Neural cell (in vitro differentiated cells): ENCODE measurements around the gene CCDC85C. TPM values are rescaled to one million over a fixed set of nuclear protein-coding genes. Genes with fewer than 3 reads are reported as not detected.

ENCODE experiments used
- H2AFZ ChIP-seq: fragments of 200-600, 300-800 bp; sonication (generic), shearing (Covaris generic); 2 replicates; pipeline ENCODE4 v1.6.0; 2014; ENCODE audit warnings: low read depth, mild to moderate bottlenecking, antibody characterized with exemption, low read length, moderate library complexity
- H3F3A ChIP-seq: fragments of 200-600 bp; shearing (Covaris generic); 2 replicates; pipeline ENCODE4 v1.6.1; 2016; ENCODE audit warnings: mild to moderate bottlenecking, moderate library complexity, mixed read lengths, antibody characterized with exemption, low read length; ENCODE audit not compliant: insufficient read depth, poor library complexity, severe bottlenecking
- H3K27ac ChIP-seq: fragments of 200-600, 300-800 bp; sonication (generic), shearing (Covaris generic); 2 replicates; pipeline ENCODE4 v1.5.1; 2014; ENCODE audit warnings: mild to moderate bottlenecking, low read length, moderate library complexity
- H3K27me3 ChIP-seq: fragments of 300-800, 200-600 bp; sonication (generic), shearing (Covaris generic); 2 replicates; pipeline ENCODE4 v1.6.0; 2014; ENCODE audit warnings: mild to moderate bottlenecking, low read depth, low read length, moderate library complexity; ENCODE audit not compliant: insufficient read depth
- H3K36me3 ChIP-seq: fragments of 300-800, 200-600 bp; sonication (generic), shearing (Covaris generic); 2 replicates; pipeline ENCODE4 v1.5.1; 2014; ENCODE audit warnings: mild to moderate bottlenecking, antibody characterized with exemption, low read length, moderate library complexity; ENCODE audit not compliant: insufficient read depth
- H3K4me2 ChIP-seq: fragments of 300-800, 200-600 bp; sonication (generic), shearing (Covaris generic); 2 replicates; pipeline ENCODE4 v1.6.0; 2014; ENCODE audit warnings: mild to moderate bottlenecking, low read length
- H3K4me3 ChIP-seq: fragments of 300-800, 200-600 bp; sonication (generic), shearing (Covaris generic); 2 replicates; pipeline ENCODE4 v1.5.1; 2014; ENCODE audit warnings: mild to moderate bottlenecking, low read length, moderate library complexity
- H3K79me2 ChIP-seq: fragments of 200-600 bp; shearing (Covaris generic); replicated peaks from 2 replicates; pipeline ENCODE4 v1.6.0; 2014; ENCODE audit warnings: mild to moderate bottlenecking, low read length, moderate library complexity; ENCODE audit not compliant: insufficient read depth
- H3K9ac ChIP-seq: fragments of 300-800, 200-600 bp; sonication (generic), shearing (Covaris generic); 2 replicates; pipeline ENCODE4 v1.6.1; 2016; ENCODE audit warnings: mild to moderate bottlenecking, low read length, mixed read lengths
- H3K9me2 ChIP-seq: fragments of 200-600 bp; shearing (Covaris generic); 2 replicates; pipeline ENCODE4 v1.6.1; 2016; ENCODE audit warnings: mild to moderate bottlenecking, low read length, mixed read lengths; ENCODE audit not compliant: insufficient read depth
- H3K9me3 ChIP-seq: fragments of 200-600, 300-800 bp; sonication (generic), shearing (Covaris generic); 2 replicates; pipeline ENCODE4 v1.6.1; 2016; ENCODE audit warnings: mild to moderate bottlenecking, mixed run types, low read length, moderate library complexity, mixed read lengths
- H4K20me1 ChIP-seq: fragments of 200-600 bp; shearing (Covaris generic); 2 replicates; pipeline ENCODE4 v1.6.1; 2016; ENCODE audit warnings: mild to moderate bottlenecking, mixed run types; ENCODE audit not compliant: insufficient read depth
- EP300 ChIP-seq: fragments of 450-650 bp; conservative IDR thresholded peaks from 2 replicates; pipeline ENCODE4 v1.6.1; 2014; ENCODE audit warnings: antibody characterized with exemption, mild to moderate bottlenecking, moderate library complexity; ENCODE audit not compliant: poor library complexity, severe bottlenecking
- EZH2 ChIP-seq: fragments of 200-600, 300-800 bp; shearing (Covaris generic), sonication (generic); IDR thresholded peaks from 2 replicates; pipeline ENCODE4 v1.6.1; 2014; ENCODE audit warnings: antibody characterized with exemption, low read length, borderline replicate concordance, mild to moderate bottlenecking; ENCODE audit not compliant: insufficient read depth, poor library complexity, severe bottlenecking
- MXI1 ChIP-seq: fragments of 450-650 bp; conservative IDR thresholded peaks from 2 replicates; pipeline ENCODE4 v1.6.1; 2014; ENCODE audit warnings: antibody characterized with exemption, mild to moderate bottlenecking; ENCODE audit not compliant: poor library complexity, severe bottlenecking
- POLR2AphosphoS5 ChIP-seq: IDR thresholded peaks from 2 replicates; pipeline ENCODE4 v1.6.1; 2012
- RAD21 ChIP-seq: fragments of 450-650 bp; conservative IDR thresholded peaks from 2 replicates; pipeline ENCODE4 v1.6.1; 2014; ENCODE audit warnings: antibody characterized with exemption, mild to moderate bottlenecking, moderate library complexity
- SMC3 ChIP-seq: fragments of 450-650 bp; conservative IDR thresholded peaks from 2 replicates; pipeline ENCODE4 v1.6.1; 2014; ENCODE audit warnings: antibody characterized with exemption, mild to moderate bottlenecking, moderate library complexity; ENCODE audit not compliant: poor library complexity
- TAF1 ChIP-seq: IDR thresholded peaks from 2 replicates; pipeline ENCODE4 v1.6.1; 2012; ENCODE audit warnings: low read depth
- polyA plus RNA-seq: library from polyadenylated mRNA; depleted of rRNA; stranded (reverse); fragments of >200 nt; gene quantifications from 2 replicates; pipeline ENCODE4 v1.2.3, GENCODE V29; 2014
- TF ChIP-seq, protein P1 (sequence below): fragments of 450-650 bp; IDR thresholded peaks from 2 replicates; pipeline ENCODE4 v1.5.1; 2014; ENCODE audit warnings: antibody characterized with exemption, mild to moderate bottlenecking, moderate library complexity; ENCODE audit not compliant: poor library complexity, severe bottlenecking
- TF ChIP-seq, protein P2 (sequence below): IDR thresholded peaks from 2 replicates; pipeline ENCODE4 v1.6.1; 2012; ENCODE audit warnings: borderline replicate concordance

Gene CCDC85C
- polyA plus RNA-seq, 1 donor from 2014 or later = 24.8 TPM

DNA sequence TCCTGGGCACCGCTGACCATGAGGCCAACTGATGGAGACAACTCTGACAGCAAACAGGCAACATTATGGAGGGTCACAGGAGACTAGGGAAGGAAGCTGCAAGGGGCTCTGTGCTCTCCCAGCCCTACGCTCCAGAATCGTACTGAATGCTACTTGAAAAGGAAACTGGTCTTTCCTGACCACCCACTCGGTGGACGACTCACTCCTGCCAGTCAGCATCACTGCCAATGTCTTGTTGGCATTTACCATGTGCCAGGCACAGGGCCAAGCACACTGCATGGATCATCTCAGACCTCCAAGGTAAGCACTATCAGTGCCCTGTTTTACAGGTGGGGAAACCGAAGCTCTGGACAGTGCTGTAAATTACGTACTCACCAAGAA, 38.0 kb downstream of the CCDC85C start:
- no peaks in the 10 kb centered on the region for H3K9me2 ChIP-seq
- H4K20me1 ChIP-seq = no peaks in the 10 kb centered on the region
- no peak overlapping the region for H3K4me2 ChIP-seq

DNA sequence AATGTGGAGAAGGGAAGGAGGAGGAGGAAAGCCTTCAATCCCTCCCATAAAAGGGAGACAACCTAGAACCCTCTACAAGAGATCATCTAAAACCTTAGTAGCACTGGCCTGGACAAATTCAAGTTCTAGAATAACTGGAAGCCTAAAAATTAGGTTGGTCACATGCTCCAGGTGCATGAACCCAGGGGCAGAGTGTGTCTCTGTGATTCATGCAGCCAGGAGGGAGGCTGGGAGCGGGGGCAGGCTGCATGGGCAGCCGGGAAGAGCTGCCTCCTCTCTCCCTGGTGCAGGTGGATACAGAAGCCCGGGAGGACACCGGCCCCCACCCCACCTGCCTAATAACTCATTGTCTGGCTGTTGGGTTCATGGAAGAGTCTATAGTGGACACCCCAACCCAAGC, 38.6 kb downstream of the CCDC85C start:
- TF ChIP-seq, protein P1, sequence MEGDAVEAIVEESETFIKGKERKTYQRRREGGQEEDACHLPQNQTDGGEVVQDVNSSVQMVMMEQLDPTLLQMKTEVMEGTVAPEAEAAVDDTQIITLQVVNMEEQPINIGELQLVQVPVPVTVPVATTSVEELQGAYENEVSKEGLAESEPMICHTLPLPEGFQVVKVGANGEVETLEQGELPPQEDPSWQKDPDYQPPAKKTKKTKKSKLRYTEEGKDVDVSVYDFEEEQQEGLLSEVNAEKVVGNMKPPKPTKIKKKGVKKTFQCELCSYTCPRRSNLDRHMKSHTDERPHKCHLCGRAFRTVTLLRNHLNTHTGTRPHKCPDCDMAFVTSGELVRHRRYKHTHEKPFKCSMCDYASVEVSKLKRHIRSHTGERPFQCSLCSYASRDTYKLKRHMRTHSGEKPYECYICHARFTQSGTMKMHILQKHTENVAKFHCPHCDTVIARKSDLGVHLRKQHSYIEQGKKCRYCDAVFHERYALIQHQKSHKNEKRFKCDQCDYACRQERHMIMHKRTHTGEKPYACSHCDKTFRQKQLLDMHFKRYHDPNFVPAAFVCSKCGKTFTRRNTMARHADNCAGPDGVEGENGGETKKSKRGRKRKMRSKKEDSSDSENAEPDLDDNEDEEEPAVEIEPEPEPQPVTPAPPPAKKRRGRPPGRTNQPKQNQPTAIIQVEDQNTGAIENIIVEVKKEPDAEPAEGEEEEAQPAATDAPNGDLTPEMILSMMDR = no peak
- TF ChIP-seq RAD21 (no peak), EP300 (no peak), SMC3 (no peak), TAF1 (no peak), MXI1 (no peak), POLR2AphosphoS5 (no peak), EZH2 (no peak)
- TF ChIP-seq, protein P2, sequence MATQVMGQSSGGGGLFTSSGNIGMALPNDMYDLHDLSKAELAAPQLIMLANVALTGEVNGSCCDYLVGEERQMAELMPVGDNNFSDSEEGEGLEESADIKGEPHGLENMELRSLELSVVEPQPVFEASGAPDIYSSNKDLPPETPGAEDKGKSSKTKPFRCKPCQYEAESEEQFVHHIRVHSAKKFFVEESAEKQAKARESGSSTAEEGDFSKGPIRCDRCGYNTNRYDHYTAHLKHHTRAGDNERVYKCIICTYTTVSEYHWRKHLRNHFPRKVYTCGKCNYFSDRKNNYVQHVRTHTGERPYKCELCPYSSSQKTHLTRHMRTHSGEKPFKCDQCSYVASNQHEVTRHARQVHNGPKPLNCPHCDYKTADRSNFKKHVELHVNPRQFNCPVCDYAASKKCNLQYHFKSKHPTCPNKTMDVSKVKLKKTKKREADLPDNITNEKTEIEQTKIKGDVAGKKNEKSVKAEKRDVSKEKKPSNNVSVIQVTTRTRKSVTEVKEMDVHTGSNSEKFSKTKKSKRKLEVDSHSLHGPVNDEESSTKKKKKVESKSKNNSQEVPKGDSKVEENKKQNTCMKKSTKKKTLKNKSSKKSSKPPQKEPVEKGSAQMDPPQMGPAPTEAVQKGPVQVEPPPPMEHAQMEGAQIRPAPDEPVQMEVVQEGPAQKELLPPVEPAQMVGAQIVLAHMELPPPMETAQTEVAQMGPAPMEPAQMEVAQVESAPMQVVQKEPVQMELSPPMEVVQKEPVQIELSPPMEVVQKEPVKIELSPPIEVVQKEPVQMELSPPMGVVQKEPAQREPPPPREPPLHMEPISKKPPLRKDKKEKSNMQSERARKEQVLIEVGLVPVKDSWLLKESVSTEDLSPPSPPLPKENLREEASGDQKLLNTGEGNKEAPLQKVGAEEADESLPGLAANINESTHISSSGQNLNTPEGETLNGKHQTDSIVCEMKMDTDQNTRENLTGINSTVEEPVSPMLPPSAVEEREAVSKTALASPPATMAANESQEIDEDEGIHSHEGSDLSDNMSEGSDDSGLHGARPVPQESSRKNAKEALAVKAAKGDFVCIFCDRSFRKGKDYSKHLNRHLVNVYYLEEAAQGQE = no peak
- H3K36me3 ChIP-seq = no peaks in the 10 kb centered on the region
- H4K20me1 ChIP-seq = no peaks in the 10 kb centered on the region
- no peaks in the 10 kb centered on the region for H3K9me2 ChIP-seq
- peaks cover 13% of the 10 kb centered on the region for H3K79me2 ChIP-seq
- no peaks in the 10 kb centered on the region for H3K27me3 ChIP-seq
- no peaks in the 10 kb centered on the region for H3K9me3 ChIP-seq
- no peak overlapping the region for H3K9ac ChIP-seq
- H3K4me3 ChIP-seq = no peak overlapping the region
- H3K27ac ChIP-seq = no peak overlapping the region
- H3K4me2 ChIP-seq = no peak overlapping the region
- H3F3A ChIP-seq = no peaks in the 10 kb centered on the region
- H2AFZ ChIP-seq = no peak overlapping the region

More for the DNA sequence above, 38.0 kb downstream of the CCDC85C start:
- H2AFZ ChIP-seq = no peak overlapping the region
- no peak overlapping the region for H3K4me3 ChIP-seq
- no peaks in the 10 kb centered on the region for H3K27me3 ChIP-seq
- H3K79me2 ChIP-seq = peaks cover 16% of the 10 kb centered on the region
- H3F3A ChIP-seq = no peaks in the 10 kb centered on the region
- no peaks in the 10 kb centered on the region for H3K36me3 ChIP-seq
- no peak overlapping the region for H3K27ac ChIP-seq
- H3K9ac ChIP-seq = no peak overlapping the region
- no peaks in the 10 kb centered on the region for H3K9me3 ChIP-seq
- TF ChIP-seq POLR2AphosphoS5 (no peak), SMC3 (no peak), MXI1 (no peak), EP300 (no peak)

DNA sequence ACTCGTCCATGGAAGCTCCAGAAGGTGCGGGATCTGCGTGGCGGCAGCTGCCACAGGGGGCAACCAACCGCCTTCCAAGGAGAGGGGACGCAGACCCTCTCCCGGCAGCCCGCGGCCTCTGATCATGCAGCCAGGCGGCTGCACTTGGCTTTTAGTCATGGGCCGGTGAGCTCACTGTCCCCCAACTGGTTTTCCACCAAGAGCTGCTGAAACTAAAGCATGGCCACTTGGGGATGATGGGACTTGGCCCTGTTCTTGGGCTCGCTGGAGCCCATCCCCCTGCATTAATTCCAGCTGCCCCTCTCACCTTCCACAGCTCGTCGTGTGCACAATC, 39.1 kb downstream of the CCDC85C start:
- Histone ChIP-seq H3K4me2 (no peak overlapping the region), H3K9ac (no peak overlapping the region), H3K36me3 (no peaks in the 10 kb centered on the region), H3K27ac (no peak overlapping the region), H3K4me3 (no peak overlapping the region), H4K20me1 (no peaks in the 10 kb centered on the region), H3K9me3 (no peaks in the 10 kb centered on the region), H2AFZ (no peak overlapping the region), H3F3A (no peaks in the 10 kb centered on the region), H3K9me2 (no peaks in the 10 kb centered on the region), H3K27me3 (no peaks in the 10 kb centered on the region), H3K79me2 (peaks cover 13% of the 10 kb centered on the region)
- TF ChIP-seq EZH2 = no peak
- TF ChIP-seq, protein P1 = no peak
- no peak for TF ChIP-seq EP300
- no peak for TF ChIP-seq RAD21
- TF ChIP-seq TAF1 = no peak
- no peak for TF ChIP-seq MXI1
- TF ChIP-seq, protein P2 = no peak
- TF ChIP-seq SMC3 = no peak
- no peak for TF ChIP-seq POLR2AphosphoS5
